ENCODE measurements around the gene CXCL3.

GRCh38 chr4:74062953-74063352, 24.5 kb upstream of the CXCL3 start:
- TF ChIP-seq CTCF (IDR thresholded peaks at IDR 0.05) (no peak), POLR2AphosphoS5 (IDR thresholded peaks at IDR 0.05) (no peak), POLR2A (IDR thresholded peaks at IDR 0.05) (no peak)
